Skin epidermis (tissue), 12 donors: Measurements from ENCODE around the gene CSTB.

ENCODE experiments used
- H3K27ac ChIP-seq, 21 experiments: fragments of 200-600 bp; sonication (generic) in 11 of 21; one replicate each; pipeline ENCODE4 v1.5.0; 2020; ENCODE audit warnings: mild to moderate bottlenecking in 3 of 21, inconsistent platforms in 2 of 21, moderate library complexity in 2 of 21
- H3K4me3 ChIP-seq, 7 experiments: fragments of 200-600 bp; sonication (generic) in 2 of 7; one replicate each; pipeline ENCODE4 v1.5.0; 2020; ENCODE audit warnings: inconsistent platforms in 2 of 7, mild to moderate bottlenecking in 2 of 7, moderate library complexity in 1 of 7

CSTB gene

DNA sequence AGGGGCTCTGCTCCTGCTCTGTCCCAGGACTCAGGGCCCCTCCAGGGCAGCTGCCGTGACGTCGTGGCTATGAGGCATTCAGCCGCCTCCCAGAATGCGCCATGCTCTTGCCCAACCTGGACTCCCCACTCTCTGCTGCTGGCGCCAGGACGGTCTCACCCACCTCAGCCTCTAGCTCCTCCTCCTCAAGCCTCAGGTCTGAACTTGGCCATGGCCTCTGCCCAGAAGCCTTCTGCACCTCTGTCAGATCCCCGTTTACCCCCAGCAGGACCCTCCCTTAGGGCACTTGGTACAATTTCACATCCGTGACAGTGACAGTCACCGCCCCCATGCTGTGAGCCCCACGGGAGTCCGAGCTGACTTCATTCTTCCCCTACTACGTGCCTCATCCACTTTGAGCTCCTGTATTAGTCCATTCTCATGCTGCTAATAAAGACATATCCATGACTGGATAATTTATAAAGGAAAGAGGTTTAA is 4.9 kb downstream of the CSTB start:
- peak overlapping the region in 7 of 21 experiments; percentile 11 to 53 (median 37) for H3K27ac ChIP-seq

DNA sequence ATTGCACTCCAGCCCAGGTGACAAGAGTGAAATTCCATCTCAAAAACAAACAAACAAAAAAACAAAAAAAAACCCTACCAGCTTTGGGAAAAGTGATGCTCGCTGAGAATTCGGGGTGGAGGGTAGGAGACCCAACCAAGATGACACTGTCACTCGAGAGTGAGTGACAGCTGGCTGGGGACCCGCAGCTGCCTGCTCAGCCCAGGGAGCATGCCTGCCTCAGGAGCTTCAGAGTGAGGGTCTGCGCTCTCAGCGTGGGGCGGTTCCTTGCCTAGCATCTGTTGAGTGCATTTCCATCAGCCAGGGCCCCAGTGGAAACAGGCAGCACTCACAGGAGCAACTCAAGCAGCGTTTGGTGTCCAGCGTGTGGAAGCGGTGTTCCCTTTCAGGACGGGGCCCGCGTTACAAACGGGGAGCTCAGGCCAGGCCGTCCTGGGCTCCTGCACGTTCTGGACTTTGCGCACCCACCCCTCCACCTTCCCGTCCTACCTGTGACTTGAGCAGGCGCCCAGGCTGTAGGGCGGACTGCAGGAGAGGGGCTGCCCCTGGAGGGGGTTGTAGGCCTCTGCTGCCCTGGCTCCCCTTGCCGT is 5.9 kb downstream of the CSTB start:
- Histone ChIP-seq H3K4me3 (no peak overlapping the region), H3K27ac (no peak overlapping the region)

More for the DNA sequence above, 4.9 kb downstream of the CSTB start:
- no peak overlapping the region for H3K4me3 ChIP-seq

DNA sequence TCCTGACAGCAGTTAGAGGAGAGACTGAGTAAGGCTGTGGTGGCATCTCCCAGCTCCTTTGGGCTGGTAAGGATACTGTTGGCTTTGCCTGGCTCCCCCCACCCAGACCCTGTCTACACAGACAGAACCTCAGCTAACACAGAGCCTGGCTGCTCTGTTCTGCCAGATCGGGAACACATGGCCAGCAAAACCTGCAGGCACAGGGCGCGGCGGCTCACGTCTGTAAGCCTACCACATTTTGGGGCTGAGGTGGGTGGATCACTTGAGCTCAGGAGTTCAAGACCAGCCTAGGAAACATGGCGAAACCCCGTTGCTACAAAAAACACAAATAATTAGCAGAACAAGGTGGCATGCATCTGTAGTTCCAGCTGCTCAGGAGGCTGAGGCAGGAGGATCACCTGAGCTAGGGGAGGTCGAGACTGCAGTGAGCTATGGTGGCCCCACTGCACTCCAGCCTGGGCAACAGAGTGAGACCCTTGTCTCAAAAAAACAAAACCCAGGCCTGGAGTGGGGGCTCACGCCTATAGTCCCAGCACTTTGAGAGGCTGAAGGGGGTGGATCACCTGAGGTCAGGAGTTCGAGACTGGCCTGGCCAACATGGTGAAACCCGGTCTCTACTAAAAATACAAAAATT is 6.7 kb downstream of the CSTB start:
- Histone ChIP-seq H3K4me3 (no peak overlapping the region), H3K27ac (peak overlapping the region in 1 of 21 experiments; percentile 78)

- no peak overlapping the region for H3K4me3 ChIP-seq
- peak overlapping the region in 12 of 21 experiments; percentile 15 to 79 (median 72) for H3K27ac ChIP-seq
Measured at GRCh38 chr21:43768868-43769167, 7.3 kb downstream of the CSTB start.

DNA sequence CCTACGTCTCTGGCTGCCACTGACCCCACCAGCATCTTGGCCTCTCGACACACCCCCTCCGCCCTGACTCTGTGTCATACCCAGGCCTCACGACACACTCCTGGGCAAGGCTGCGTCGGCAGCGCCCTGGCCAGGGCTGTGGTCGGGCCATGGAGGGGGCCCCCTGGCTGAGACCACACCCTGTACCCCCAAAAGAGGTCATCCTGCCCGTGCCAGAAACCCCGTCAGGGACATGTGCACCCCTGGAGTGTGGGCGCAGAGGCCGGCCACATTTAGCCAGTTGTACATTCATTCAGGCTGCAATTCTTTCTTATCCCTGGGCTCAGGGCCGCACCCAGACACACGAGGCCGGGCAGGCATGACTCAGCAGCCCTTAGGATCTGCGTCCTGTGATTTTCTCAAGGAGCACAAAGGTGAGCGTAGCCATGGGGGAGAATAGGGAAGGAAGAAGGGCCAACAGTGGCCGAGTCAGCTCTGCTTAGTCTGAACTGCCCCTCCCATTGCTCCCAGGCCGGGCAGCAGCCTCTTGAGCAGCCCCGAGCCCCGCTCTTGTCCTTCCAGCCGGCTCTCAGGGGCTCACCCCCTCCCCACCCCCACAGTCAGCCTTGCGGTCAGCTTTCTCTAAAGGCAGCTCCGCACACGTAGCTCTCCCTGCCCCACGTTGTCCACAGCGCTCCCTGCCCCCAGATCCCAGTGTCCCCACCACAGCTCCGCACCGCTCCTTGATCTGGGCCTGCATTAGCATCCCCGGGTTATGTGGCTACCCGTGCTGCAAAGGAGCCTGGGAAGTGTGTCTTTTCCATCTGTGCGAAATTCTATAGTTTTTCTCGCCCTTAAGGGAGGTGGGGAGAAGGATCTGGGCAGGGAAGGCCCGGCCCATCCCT is 7.9 kb downstream of the CSTB start:
- Histone ChIP-seq H3K27ac (peak overlapping the region in 20 of 21 experiments; percentile 15 to 79 (median 54)), H3K4me3 (no peak overlapping the region)

GRCh38 chr21:43767498-43767983 is 8.6 kb downstream of the CSTB start:
- H3K4me3 ChIP-seq = no peak overlapping the region
- H3K27ac ChIP-seq = peak overlapping the region in 19 of 21 experiments; percentile 15 to 79 (median 56)

- Histone ChIP-seq H3K4me3 (no peak overlapping the region), H3K27ac (peak overlapping the region in 3 of 21 experiments; percentile 72 to 75 (median 73))
Measured at GRCh38 chr21:43766734-43767497, 9.2 kb downstream of the CSTB start.

DNA sequence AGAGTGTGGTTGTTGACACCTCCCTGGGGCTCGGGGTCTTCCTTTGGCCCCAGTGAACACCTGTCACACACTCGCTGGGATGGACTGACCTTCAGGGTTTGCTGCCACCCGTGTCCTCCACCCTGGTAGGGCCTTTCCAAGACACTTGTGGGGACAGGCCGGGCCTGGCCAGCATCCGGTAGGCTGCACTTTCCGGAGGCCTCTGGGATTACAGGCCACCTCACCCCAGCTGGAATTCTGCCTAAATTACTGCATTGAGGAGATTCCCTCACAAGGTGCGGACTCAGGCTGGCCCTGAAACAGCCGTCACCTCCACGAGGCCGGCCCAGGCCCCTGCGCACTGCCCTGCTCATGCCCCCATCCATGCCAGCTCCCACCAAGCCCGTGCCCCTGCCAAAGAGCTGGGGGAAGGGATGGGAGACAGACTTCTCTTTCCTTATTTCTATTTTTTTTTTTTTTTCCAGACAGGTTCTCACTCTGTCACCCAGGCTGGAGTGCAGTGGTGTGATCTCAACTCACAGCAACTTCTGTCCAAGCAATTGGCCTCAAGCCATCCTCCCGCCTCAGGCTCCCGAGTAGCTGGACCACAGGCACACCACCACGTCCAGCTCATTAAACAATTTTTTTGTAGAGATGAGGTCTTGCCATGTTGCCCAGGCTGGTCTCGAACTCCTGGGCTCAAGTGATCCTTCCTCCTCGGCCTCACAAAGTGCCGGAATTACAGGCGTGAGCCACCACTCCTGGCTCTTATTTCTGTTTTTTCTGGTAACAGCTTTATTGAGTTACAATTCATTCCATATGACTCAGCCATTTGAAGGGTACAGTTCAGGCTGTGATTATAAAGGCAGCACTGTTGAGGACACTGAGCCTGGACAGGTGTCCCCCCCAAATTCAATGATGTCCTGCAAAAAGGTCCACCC is 11.3 kb downstream of the CSTB start:
- Histone ChIP-seq H3K27ac (peak overlapping the region in 6 of 21 experiments; percentile 16 to 67 (median 30)), H3K4me3 (no peak overlapping the region)

DNA sequence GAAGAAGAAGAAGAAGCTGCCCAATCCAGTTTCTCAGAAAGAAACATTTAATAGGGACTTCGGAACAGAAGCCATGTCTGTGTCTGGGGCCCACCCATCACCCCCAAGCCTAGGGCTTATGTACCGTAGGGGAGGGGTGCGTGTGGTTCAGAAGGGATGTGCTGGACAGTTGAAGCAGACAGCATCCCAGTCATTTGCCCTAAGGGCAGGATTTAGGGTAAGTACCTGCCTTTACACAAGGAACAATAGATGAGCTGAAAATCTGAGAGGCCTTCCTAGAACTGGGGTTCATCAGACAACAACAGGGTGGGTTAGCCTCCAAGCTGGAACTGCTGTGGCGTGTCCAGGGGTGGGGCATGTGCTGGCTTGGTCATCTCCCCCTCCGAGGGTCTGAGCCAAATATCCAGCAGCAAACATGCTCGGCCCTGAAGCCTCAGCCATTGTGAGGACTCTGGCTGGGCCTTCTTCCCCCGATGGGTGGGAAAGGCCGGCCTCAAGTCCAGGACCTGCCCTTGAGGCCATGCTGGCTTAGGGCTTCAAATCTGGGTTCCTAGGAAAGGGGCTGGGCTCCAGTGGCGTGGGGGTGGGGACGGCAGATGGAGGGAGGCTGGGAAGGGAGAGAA is 12.1 kb downstream of the CSTB start:
- Histone ChIP-seq H3K27ac (peak overlapping the region in 6 of 21 experiments; percentile 14 to 67 (median 30)), H3K4me3 (no peak overlapping the region)

GRCh38 chr21:43762303-43763128 is 13.6 kb downstream of the CSTB start:
- H3K27ac ChIP-seq = peak overlapping the region in 7 of 21 experiments; percentile 8 to 73 (median 45)

GRCh38 chr21:43761886-43762285 is 14.2 kb downstream of the CSTB start:
- peak overlapping the region in 6 of 21 experiments; percentile 8 to 73 (median 38) for H3K27ac ChIP-seq
- H3K4me3 ChIP-seq = no peak overlapping the region

More at GRCh38 chr21:43762303-43763128, 13.6 kb downstream of the CSTB start:
- H3K4me3 ChIP-seq = no peak overlapping the region

GRCh38 chr21:43760391-43760958 is 15.6 kb downstream of the CSTB start:
- no peak overlapping the region for H3K4me3 ChIP-seq
- no peak overlapping the region for H3K27ac ChIP-seq

- Histone ChIP-seq H3K27ac (peak overlapping the region in 8 of 21 experiments; percentile 43 to 85 (median 80)), H3K4me3 (no peak overlapping the region)
Measured at GRCh38 chr21:43759651-43760050, 16.5 kb downstream of the CSTB start.

- Histone ChIP-seq H3K4me3 (no peak overlapping the region), H3K27ac (peak overlapping the region in 13 of 21 experiments; percentile 43 to 85 (median 72))
Measured at GRCh38 chr21:43758811-43759210, 17.3 kb downstream of the CSTB start.

- Histone ChIP-seq H3K27ac (peak overlapping the region in 19 of 21 experiments; percentile 37 to 85 (median 70)), H3K4me3 (peak overlapping the region in 1 of 7 experiments; percentile 5)
Measured at GRCh38 chr21:43758111-43758641, 17.9 kb downstream of the CSTB start.

DNA sequence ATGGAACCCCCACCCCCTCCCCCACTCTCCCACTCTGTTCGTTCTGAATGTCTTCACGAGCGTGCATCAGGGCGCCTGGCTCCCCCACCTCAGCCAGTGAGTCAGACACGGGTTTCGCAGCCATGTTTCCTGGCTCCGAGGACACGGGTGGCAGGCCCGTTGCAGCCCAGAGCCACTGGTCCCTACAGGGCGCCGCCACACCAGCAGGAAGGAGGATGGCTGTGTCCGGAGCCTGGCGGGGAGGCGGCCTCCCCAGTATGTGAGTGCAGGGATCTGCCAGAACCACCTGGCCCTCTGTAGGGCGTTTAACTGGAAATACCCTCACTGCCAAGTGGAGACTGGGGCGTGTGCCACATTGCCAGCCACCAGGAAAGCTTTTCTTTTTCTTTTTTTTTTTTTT is 18.5 kb downstream of the CSTB start:
- H3K4me3 ChIP-seq = no peak overlapping the region
- peak overlapping the region in 19 of 21 experiments; percentile 37 to 85 (median 70) for H3K27ac ChIP-seq
